Activated CD4-positive, alpha-beta T cell treated with anti-CD3 and anti-CD28 coated beads, Interleukin-2, amount 50 U/mL, for 16 hours (primary cell): Measurements from ENCODE around the gene ARHGAP26.

Source experiments
- DNase-seq: peaks from one replicate; pipeline ENCODE4 v3.0.0-alpha.2; 2020

ARHGAP26 gene

GRCh38 chr5:142789206-142789605, 19.0 kb downstream of the ARHGAP26 start:
- DNase-seq, result no peak

- DNase-seq, result no peak
These were observed 22.1 kb downstream of the ARHGAP26 start for GRCh38 chr5:142792012-142792864.

- no peak for DNase-seq
These were observed 22.7 kb downstream of the ARHGAP26 start for GRCh38 chr5:142792865-142793232.

- no peak for DNase-seq
These were observed 24.4 kb downstream of the ARHGAP26 start for GRCh38 chr5:142794537-142794936.

DNA sequence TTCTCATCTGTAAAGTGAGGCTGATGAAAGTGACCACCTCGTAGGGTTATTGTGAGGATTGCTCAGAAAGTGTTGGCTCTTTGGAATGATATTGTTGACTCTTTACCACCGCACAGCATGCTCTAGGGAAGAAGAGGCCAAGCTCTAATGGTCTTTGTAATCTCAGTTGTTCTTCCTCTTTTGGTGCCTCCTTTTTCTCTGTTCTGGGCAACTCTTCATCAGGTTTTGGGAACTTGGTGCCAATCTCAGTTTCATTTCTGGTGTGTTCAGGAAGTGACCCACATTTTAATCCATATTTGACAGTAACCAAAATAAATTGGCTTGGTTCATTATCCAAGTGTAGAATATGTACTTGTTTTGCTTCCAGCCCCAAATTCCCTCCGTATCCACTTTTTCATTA, 25.1 kb downstream of the ARHGAP26 start:
- DNase-seq, result no peak

- no peak for DNase-seq
These were observed 26.4 kb downstream of the ARHGAP26 start for GRCh38 chr5:142796492-142797109.

- DNase-seq, result no peak
These were observed 27.2 kb downstream of the ARHGAP26 start for GRCh38 chr5:142797420-142797819.

DNA sequence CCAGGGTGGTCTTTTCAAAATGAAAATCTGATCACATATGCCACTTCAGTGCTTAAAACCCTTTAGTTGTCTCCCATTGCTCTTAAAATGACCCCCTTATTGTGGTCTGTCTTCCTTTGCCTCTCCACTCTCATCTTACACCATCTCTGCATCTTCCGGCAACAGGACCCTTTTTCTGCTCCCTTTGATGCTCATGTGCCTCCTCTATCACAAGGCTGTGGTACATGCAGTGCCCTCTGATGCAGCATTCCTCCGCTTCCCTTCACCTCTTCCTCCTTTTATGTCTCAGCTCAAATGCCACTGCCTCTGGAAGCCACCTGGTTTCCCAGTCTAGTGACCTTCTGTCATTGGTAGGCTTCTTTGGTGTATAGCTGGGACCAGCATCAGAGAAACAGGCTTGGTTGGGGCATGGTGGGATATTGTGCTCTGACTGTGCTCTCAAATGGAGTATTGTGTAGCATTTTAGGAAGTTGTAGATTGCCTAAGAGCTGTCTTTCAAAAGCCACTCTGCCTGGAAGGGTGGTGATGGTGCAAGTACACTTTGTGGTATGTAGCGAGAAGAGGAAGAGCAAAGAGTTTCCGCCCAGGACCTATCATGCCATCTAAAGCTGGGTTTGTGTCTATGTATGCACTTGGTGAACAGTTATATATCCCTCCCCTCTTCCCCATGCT, 28.1 kb downstream of the ARHGAP26 start:
- peak; percentile 62 for DNase-seq

DNA sequence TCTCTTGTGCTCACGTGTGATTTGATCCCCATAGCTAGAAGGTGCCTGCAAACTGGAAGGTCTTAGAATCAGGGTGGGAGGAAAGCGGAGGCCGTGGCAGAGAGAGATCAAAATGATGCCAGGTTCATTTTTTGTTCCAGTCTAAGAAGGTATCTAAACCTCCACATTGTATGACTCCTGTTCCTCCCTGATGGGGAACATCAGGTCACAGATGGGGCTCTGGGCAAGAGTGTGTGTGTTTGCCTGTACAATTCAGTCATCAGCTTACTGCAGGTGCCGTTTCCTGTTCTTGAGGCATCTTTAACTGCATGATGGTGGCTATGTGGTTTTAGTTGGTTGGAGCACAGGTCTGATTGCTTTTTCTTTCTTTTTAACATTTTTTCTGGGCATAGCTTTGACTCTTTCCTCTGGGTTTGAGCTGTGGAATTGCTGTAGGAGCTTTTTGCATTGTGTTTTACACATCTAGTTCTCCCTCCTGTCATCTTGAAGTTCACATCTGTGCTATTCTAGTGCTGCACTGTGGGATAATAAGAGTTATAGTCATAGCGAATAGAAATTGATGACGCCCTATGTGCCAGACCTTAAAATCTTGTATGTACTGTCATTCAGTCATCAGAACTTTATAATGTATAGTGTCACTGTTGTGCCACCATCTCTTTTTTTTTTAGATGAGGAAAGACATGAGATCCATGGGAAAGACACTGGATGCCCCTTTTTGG, 30.8 kb downstream of the ARHGAP26 start:
- peak; percentile 79 for DNase-seq

- no peak for DNase-seq
These were observed 31.3 kb downstream of the ARHGAP26 start for GRCh38 chr5:142801495-142801871.

DNA sequence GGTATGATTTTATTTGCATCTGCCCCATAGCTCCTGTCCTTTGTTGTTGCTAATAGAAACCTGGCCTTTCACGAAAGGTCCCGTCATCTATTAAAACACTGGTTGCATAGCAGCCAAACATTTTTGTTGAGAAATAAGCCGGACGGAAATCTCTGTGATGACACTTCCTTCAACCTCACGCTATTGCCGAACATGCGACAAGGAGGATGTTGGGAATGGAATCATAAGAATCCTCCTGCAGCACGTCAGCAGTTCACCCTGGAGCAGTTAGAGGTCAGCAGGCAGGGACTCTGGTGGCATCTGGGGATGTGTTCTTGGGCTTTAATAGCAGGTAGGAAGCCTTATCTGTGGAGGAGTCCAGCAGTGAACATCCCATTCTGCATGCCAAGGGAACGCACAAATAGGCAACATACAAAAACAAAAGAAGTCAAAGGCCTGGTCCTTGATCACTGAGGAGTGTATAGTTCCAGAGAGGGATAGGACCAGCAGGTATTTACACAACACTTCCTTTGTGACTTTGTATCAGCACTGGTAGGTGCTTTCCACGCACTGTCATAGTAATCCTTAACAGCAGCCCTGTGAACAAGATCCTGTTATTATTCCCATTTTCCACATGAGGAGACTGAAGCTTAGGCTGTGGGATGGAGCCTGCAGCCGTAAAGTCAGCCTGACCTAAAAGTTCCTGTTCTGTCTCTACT, 33.4 kb downstream of the ARHGAP26 start:
- no peak for DNase-seq

DNA sequence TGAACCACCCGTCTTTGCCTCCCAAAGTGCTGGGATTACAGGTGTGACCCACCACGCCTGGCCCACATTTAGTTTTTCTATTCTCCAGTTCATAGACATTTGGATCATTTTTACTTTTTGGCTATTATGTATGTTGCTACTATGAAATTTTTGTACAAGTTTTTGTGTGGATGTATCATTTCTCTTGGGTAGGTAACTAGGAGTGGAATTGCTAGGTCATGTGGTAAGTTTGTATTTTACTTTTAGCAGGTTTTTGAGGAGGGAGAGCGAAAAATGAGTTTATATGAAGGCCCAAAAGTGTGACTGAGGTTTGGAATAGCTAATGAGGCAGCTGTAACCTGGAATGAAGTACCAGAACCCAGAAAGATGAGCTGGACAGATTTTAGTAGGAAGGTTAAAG, 35.2 kb downstream of the ARHGAP26 start:
- DNase-seq, result no peak

GRCh38 chr5:142806841-142807267, 36.7 kb downstream of the ARHGAP26 start:
- DNase-seq, result no peak

GRCh38 chr5:142807372-142807911, 37.3 kb downstream of the ARHGAP26 start:
- no peak for DNase-seq

DNA sequence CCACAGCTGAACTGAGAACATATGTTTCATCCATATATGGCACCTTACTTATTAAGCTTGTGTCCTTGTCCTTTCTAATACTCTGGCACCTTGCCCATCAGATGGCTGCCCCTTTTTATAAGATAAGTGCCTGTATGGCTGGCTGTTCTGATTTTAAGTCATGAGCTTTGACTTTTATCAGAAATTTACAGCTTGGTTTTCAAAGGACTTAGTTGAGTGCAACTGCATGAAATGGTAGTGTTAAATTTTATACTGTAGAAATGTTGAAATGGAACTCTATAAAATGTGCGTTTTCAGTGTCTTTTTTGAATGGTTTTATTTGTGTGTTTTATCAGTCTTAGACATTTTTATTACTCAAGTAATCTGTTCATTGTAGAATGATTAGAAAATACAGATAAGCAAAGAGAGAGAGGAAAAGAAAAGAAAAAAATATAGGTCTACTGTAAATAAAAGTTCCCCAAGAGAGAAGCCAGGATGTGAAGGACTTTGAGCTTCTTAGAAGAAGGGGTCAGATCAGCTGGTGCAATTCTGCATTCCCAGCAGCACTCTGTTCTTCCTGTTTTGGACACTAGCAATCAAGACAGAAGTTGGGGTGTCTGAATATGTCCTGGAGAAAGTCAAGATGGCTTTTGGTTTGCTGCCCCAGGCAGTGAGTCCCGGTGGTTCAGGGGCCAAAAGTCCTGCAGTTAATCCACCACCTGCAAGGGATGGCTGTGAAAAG, 38.9 kb downstream of the ARHGAP26 start:
- no peak for DNase-seq

GRCh38 chr5:142810081-142810480, 39.9 kb downstream of the ARHGAP26 start:
- no peak for DNase-seq

DNA sequence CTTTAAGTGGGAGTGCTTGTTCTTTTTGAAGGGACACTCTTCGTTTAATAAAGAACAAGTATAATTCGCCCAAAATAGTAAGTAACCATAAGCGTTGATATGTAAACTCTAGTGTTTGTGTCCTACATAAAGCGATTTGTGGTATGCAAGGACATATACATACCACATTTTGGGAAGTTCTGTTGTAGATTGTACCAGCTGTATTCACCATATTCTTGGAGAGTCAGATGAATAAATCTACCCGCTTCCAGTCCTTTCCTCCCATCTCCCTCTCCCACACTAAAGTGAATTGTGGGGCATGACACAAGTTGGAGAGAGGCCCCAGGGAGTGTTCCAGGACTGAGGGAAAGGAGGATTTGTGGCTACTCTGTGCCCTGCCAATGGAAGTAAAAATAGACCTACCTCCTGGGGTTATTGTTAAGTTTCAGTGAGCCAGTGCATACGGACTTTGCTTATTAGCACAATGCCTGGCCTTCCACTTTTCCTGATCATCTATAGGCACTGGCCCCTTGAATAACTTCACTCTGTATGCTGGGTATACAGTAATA, 40.6 kb downstream of the ARHGAP26 start:
- no peak for DNase-seq

DNA sequence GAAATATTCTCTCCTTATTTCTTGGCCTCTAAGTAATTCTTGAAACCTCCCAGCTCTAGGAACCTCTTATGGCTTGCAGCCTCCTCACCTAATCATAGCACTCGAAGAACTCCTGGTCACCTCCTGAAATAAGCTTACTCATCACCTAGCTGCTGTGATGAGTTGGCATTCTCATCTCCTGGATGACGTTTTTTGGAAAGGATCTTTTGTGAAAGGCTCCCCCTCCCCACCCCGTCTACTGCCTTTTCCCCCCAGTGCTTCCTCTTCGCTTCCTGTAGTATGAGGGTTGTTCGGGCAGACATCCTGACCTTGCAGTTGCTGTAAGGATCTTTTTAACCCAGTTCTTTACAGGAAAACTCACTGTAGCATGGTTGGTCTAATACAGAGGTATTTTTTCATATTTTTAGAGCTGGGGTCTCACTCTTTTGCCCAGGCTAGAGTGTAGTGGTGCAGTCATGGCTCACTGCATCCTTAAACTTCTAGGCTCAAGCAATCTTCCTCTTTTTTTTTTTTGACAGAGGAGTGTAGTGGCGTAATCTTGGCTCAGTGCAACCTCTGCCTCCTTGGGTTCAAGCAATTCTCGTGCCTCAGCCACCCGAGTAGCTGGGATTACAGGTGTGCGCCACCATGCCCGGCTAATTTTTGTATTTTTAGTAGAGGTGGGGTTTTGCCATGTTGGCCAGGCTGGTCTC, 41.8 kb downstream of the ARHGAP26 start:
- DNase-seq, result no peak

DNA sequence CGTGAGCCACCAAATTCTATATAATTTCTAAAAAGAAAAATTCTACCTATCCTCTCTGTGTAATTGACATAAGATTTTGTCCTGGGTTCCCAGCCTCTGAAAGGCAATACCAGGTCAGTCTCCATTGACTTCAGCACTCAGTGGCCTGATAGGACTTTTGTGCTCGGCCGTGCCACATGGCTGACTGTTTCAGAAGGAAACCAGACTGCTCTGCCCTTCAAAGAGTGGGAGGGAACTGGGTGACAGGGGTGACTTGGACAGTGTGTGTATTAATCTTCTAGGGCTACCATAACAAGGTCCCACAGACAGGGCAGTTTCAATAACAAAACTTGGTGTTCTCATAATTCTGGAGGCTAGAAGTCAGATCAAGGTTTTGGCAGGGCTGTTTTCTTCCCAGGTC, 43.0 kb downstream of the ARHGAP26 start:
- no peak for DNase-seq

DNA sequence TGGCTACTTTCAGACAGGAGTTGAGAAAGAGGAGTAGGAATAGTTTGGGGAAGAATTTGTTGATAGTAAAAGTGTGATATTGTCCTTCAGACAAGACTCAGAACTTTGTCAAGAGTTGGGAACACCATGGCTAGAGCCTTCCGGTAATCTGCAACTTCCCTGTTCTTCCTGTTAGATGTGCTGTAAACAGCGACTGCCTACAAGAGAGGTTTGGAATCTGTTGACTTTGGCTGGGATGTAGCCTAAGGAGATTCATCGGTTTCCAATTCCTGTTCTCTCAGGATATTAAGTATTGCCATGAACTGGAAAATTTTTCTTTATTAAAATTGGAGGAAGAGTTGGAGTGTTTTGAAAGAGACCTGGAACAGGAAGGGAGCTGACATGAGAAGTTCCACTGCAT, 43.9 kb downstream of the ARHGAP26 start:
- DNase-seq, result no peak

- no peak for DNase-seq
These were observed 45.3 kb downstream of the ARHGAP26 start for GRCh38 chr5:142815469-142815868.
